HepG2 (cell line): ENCODE measurements around the gene MAN1B1. TPM values are rescaled to one million over a fixed set of nuclear protein-coding genes. Genes with fewer than 3 reads are reported as not detected.

ENCODE experiments used
- ARNT2 ChIP-seq: sonication (generic); formaldehyde crosslinking; IDR thresholded peaks from 2 replicates; pipeline ENCODE4 v1.8.0; 2022; ENCODE audit warnings: mild to moderate bottlenecking, low read depth, missing genetic modification reagents, moderate library complexity
- ATF2 ChIP-seq: sonication (generic); formaldehyde crosslinking; IDR thresholded peaks from 2 replicates; pipeline ENCODE4 v1.4.0; 2020; ENCODE audit warnings: missing genetic modification reagents
- BRF2 ChIP-seq: sonication (generic); formaldehyde crosslinking; IDR thresholded peaks from 2 replicates; pipeline ENCODE4 v1.8.1; 2022; ENCODE audit warnings: mild to moderate bottlenecking, missing genetic modification reagents
- CEBPG ChIP-seq: IDR thresholded peaks from 2 replicates; pipeline ENCODE4 v1.6.1; 2016
- DR1 ChIP-seq: sonication (generic); formaldehyde crosslinking; IDR thresholded peaks from 2 replicates; pipeline ENCODE4 v1.8.0; 2021; ENCODE audit warnings: mild to moderate bottlenecking, missing genetic modification reagents, inconsistent platforms
- ETV6 ChIP-seq: sonication (generic); formaldehyde crosslinking; conservative IDR thresholded peaks from 2 replicates; pipeline ENCODE4 v1.4.0; 2020; ENCODE audit warnings: missing genetic modification reagents
- FOSL2 ChIP-seq: sonication (generic); formaldehyde crosslinking; IDR thresholded peaks from 2 replicates; pipeline ENCODE4 v1.4.0; 2020; ENCODE audit warnings: missing genetic modification reagents
- HIVEP1 ChIP-seq: sonication (generic); formaldehyde crosslinking; IDR thresholded peaks from 2 replicates; pipeline ENCODE4 v1.4.0; 2020; ENCODE audit warnings: mild to moderate bottlenecking, missing genetic modification reagents
- HNF4G ChIP-seq, 2 experiments: sonication (generic) in 1 of 2; formaldehyde crosslinking in 1 of 2; IDR thresholded peaks; 2 replicates each; pipeline versions ENCODE4 v1.4.0 to v1.6.1; 2011 to 2020; ENCODE audit warnings: borderline replicate concordance in 2 of 2, low read depth in 2 of 2, mild to moderate bottlenecking in 2 of 2, low read length in 1 of 2, missing genetic modification reagents in 1 of 2, moderate library complexity in 1 of 2
- JDP2 ChIP-seq: sonication (generic); formaldehyde crosslinking; IDR thresholded peaks from 2 replicates; pipeline ENCODE4 v1.8.1; 2022; ENCODE audit warnings: missing genetic modification reagents, borderline replicate concordance
- RORA ChIP-seq: sonication (generic); formaldehyde crosslinking; IDR thresholded peaks from 2 replicates; pipeline ENCODE4 v1.5.0; 2020; ENCODE audit warnings: mild to moderate bottlenecking, missing genetic modification reagents, moderate library complexity
- SIN3A ChIP-seq: IDR thresholded peaks from 2 replicates; pipeline ENCODE4 v1.6.1; 2011; ENCODE audit warnings: low read depth, mild to moderate bottlenecking, control low read depth, low read length, borderline replicate concordance
- THAP9 ChIP-seq: sonication (generic); formaldehyde crosslinking; IDR thresholded peaks from 2 replicates; pipeline ENCODE4; 2020; ENCODE audit warnings: missing genetic modification reagents, mild to moderate bottlenecking, borderline replicate concordance
- ZNF253 ChIP-seq: sonication (generic); formaldehyde crosslinking; IDR thresholded peaks from 2 replicates; pipeline ENCODE4 v1.8.0; 2022; ENCODE audit warnings: mild to moderate bottlenecking, missing genetic modification reagents, borderline replicate concordance
- ZNF296 ChIP-seq: sonication (generic); formaldehyde crosslinking; conservative IDR thresholded peaks from 2 replicates; pipeline ENCODE4 v1.5.0; 2020; ENCODE audit warnings: mild to moderate bottlenecking, missing genetic modification reagents
- ZNF431 ChIP-seq: sonication (generic); formaldehyde crosslinking; IDR thresholded peaks from 2 replicates; pipeline ENCODE4 v1.9.0; 2022; ENCODE audit warnings: missing genetic modification reagents, low read depth, mild to moderate bottlenecking, borderline replicate concordance
- ZNF432 ChIP-seq: sonication (generic); formaldehyde crosslinking; IDR thresholded peaks from 2 replicates; pipeline ENCODE4 v1.5.0; 2020; ENCODE audit warnings: missing genetic modification reagents, mild to moderate bottlenecking, borderline replicate concordance
- ZNF503 ChIP-seq: sonication (generic); formaldehyde crosslinking; IDR thresholded peaks from 2 replicates; pipeline ENCODE4 v1.4.0; 2020; ENCODE audit warnings: missing genetic modification reagents
- ZNF672 ChIP-seq: sonication (generic); formaldehyde crosslinking; IDR thresholded peaks from 2 replicates; pipeline ENCODE4 v1.8.1; 2022; ENCODE audit warnings: missing genetic modification reagents
- ZNF75D ChIP-seq: sonication (generic); formaldehyde crosslinking; IDR thresholded peaks from 2 replicates; pipeline ENCODE4 v1.8.1; 2023; ENCODE audit warnings: missing genetic modification reagents, mild to moderate bottlenecking, borderline replicate concordance
- polyA plus RNA-seq, 8 experiments: library from polyadenylated mRNA; depleted of rRNA in 3 of 8; stranded (reverse) in 7 of 8; unstranded in 1 of 8; fragments of >200 nt; fragmentation: Illumina TruSeq in 4 of 8; extraction: Trizol in 4 of 8; gene quantifications; 2 replicates each; pipeline versions ENCODE4 v1.2.1 to v1.2.3, GENCODE V29; 2011 to 2016; ENCODE audit warnings: low read depth in 4 of 8, missing spikeins in 1 of 8, mixed read lengths in 1 of 8; ENCODE audit not compliant: insufficient read depth in 1 of 8
- total RNA-seq, 5 experiments: library from RNA; depleted of rRNA; stranded (reverse); fragments of >200 nt; fragmentation: Illumina TruSeq; extraction: Trizol; gene quantifications; 2 replicates each; pipeline ENCODE4 v1.2.3, GENCODE V29; 2016; ENCODE audit warnings: low read depth in 1 of 5

Gene MAN1B1
- total and polyA plus RNA-seq, 2 of the 13 experiments (the other 11 are each of a cell fraction or from before 2014, with no cell fraction given), result 48.9 to 59.5 TPM

GRCh38 chr9:137055385-137056364 is 31.1 kb upstream of the MAN1B1 start (continued):
- TF ChIP-seq ZNF503 (CRISPR knock-in tag) (no peak; the same call in 1 of the 2 replicates), ATF2 (CRISPR knock-in tag) (0 out of 2 replicates have a peak, but pooled peaks have one; percentile 37), SIN3A (peak; percentile 68; the same call in 1 of the 2 replicates), JDP2 (CRISPR knock-in tag) (no peak; the same call in 1 of the 2 replicates), ZNF296 (CRISPR knock-in tag) (no peak; the same call in 1 of the 2 replicates), ZNF432 (CRISPR knock-in tag) (no peak), THAP9 (CRISPR knock-in tag) (peak; percentile 40; the same call in 1 of the 2 replicates), ETV6 (CRISPR knock-in tag) (no peak), ZNF253 (CRISPR knock-in tag) (no peak), DR1 (peak; percentile 73), FOSL2 (CRISPR knock-in tag) (0 out of 2 replicates have a peak, but pooled peaks have one; percentile 6), BRF2 (no peak), HNF4G (IDR thresholded peaks at IDR 0.05; ENCODE audit: borderline replicate concordance, low read depth, low read length) (peak; percentile 90), HNF4G (CRISPR knock-in tag; IDR thresholded peaks at IDR 0.05; ENCODE audit: borderline replicate concordance, low read depth) (peak; percentile 91), ARNT2 (CRISPR knock-in tag) (peak; percentile 28; the same call in 1 of the 2 replicates), CEBPG (CRISPR knock-in tag) (no peak), HIVEP1 (CRISPR knock-in tag) (peak; percentile 35; the same call in 1 of the 2 replicates), ZNF672 (CRISPR knock-in tag) (no peak), ZNF75D (CRISPR knock-in tag) (no peak), RORA (CRISPR knock-in tag) (no peak), ZNF431 (CRISPR knock-in tag) (no peak)
